Erythroblast (primary cell): ENCODE measurements around the gene UGGT1.

ENCODE experiments used
- GATA1 ChIP-seq: IDR thresholded peaks from 2 replicates; pipeline ENCODE4 v1.6.1; 2011; ENCODE audit warnings: low read depth, mild to moderate bottlenecking, control low read depth, low read length, moderate library complexity
- POLR2A ChIP-seq: IDR thresholded peaks from 2 replicates; pipeline ENCODE4 v1.6.1; 2011; ENCODE audit warnings: mild to moderate bottlenecking, low read length

DNA sequence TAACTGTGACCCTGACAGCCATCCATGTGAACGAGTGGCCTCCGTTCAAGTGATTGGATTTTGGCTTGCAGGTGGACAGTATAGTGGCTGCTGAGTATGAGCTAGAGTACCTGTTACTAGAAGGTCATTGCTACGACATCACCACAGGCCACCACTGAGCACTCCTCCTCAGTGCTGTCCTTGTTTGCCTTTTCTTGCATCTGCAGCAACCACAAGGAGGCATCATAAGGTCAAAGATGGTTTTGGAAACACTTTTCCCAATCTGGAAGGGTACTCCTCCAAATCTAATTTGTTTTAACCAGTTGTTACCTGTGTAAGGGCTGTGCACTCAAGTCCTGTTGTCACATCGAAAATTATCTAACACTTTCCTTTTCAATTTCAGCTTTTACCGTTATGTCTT, 81.2 kb downstream of the UGGT1 start:
- TF ChIP-seq POLR2A, result no peak
- no peak for TF ChIP-seq GATA1
